Uterus (tissue), 4 donors: ENCODE data around the gene SFMBT2. TPM values are rescaled to one million over a fixed set of nuclear protein-coding genes. Genes with fewer than 3 reads are reported as not detected.

Experiments
- DNase-seq, 2 donors: peaks; one replicate each; pipeline ENCODE4 v3.0.0-alpha.2; 2019 to 2020
- H3K27ac ChIP-seq, 2 donors: fragments of 200-600 bp; sonication (generic); 1 replicate in 1 of 2; 2 replicates in 1 of 2; pipeline ENCODE4 v1.5.1; 2016 to 2018
- H3K27me3 ChIP-seq, 2 donors: fragments of 200-600 bp; sonication (generic); one replicate each; pipeline ENCODE4 v1.5.1; 2018 to 2019; ENCODE audit warnings: control low read depth in 1 of 2
- H3K36me3 ChIP-seq, 2 donors: fragments of 200-600 bp; sonication (generic); one replicate each; pipeline ENCODE4 v1.5.1; 2019; ENCODE audit warnings: control low read depth in 1 of 2
- H3K4me1 ChIP-seq, 2 donors: fragments of 200-600 bp; sonication (generic); one replicate each; pipeline ENCODE4 v1.5.1; 2018 to 2019; ENCODE audit warnings: control low read depth in 1 of 2
- H3K4me3 ChIP-seq, 2 donors: fragments of 200-600 bp; sonication (generic); 1 replicate in 1 of 2; 2 replicates in 1 of 2; pipeline ENCODE4 v1.5.1; 2018 to 2019; ENCODE audit warnings: mild to moderate bottlenecking in 1 of 2
- H3K9me3 ChIP-seq, 2 donors: fragments of 200-600 bp; sonication (generic); one replicate each; pipeline ENCODE4 v1.5.1; 2019; ENCODE audit warnings: control low read depth in 1 of 2
- CTCF ChIP-seq, 4 experiments: fragments of 200-600 bp in 2 of 4; fragments of 450-650 bp in 2 of 4; sonication (generic) in 2 of 4; IDR thresholded peaks; one replicate each; pipeline ENCODE4 v1.5.1; 2016 to 2019; ENCODE audit warnings: antibody characterized with exemption in 4 of 4, mild to moderate bottlenecking in 2 of 4, moderate library complexity in 1 of 4
- POLR2A ChIP-seq, 2 donors: fragments of 450-650 bp; IDR thresholded peaks; one replicate each; pipeline ENCODE4 v1.6.1; 2016; ENCODE audit warnings: antibody characterized with exemption in 2 of 2, mild to moderate bottlenecking in 1 of 2, moderate library complexity in 1 of 2
- intact Hi-C: fragments of 100-400 bp; cut with DNase I; formaldehyde crosslinking; loops from one replicate; pipeline ENCODE4 v1.15.1; 2023; ENCODE audit warnings: low total_unique reads
- total RNA-seq, 4 donors: library from RNA; depleted of rRNA in 3 of 4; stranded (reverse); fragments of >200 nt in 3 of 4; gene quantifications; one replicate each; pipeline versions ENCODE4 v1.1.0 to v1.2.4, GENCODE V29; 2014 to 2023
- donor health status: DM: yes; HTN: yes; CAD: no.

Gene SFMBT2
- total RNA-seq, 4 donors from 2014 or later: 7.7 to 23.4 (median 14.7) TPM

- H3K27me3 ChIP-seq: no peaks in the 10 kb centered on the region
- DNase-seq: no peak
- peaks cover 0 to 5% of the 10 kb centered on the region in 2 donors for H3K9me3 ChIP-seq
- intact Hi-C loops: no loop called here
- H3K27ac ChIP-seq: peak overlapping the region; percentile 62 to 63
- H3K4me3 ChIP-seq: no peak overlapping the region
- H3K4me1 ChIP-seq: peaks cover 11 to 21% of the 10 kb centered on the region in 2 donors
- H3K36me3 ChIP-seq: no peaks in the 10 kb centered on the region
- TF ChIP-seq CTCF (IDR thresholded peaks at IDR 0.05): no peak
- no peak for TF ChIP-seq POLR2A (IDR thresholded peaks at IDR 0.05)
Measured at GRCh38 chr10:7304110-7304509, 106.7 kb downstream of the SFMBT2 start.

GRCh38 chr10:7302930-7303557, 107.8 kb downstream of the SFMBT2 start:
- Histone ChIP-seq H3K27ac (peak overlapping the region; percentile 62 to 63), H3K9me3 (peaks cover 0 to 5% of the 10 kb centered on the region in 2 donors), H3K4me3 (no peak overlapping the region), H3K4me1 (peaks cover 11 to 21% of the 10 kb centered on the region in 2 donors), H3K27me3 (no peaks in the 10 kb centered on the region), H3K36me3 (no peaks in the 10 kb centered on the region)
- intact Hi-C loops: no loop called here
- TF ChIP-seq POLR2A (IDR thresholded peaks at IDR 0.05): no peak
- TF ChIP-seq CTCF (IDR thresholded peaks at IDR 0.05): no peak
- DNase-seq: no peak

GRCh38 chr10:7302392-7302906, 108.4 kb downstream of the SFMBT2 start:
- no peaks in the 10 kb centered on the region for H3K36me3 ChIP-seq
- peaks cover 0 to 2% of the 10 kb centered on the region in 2 donors for H3K9me3 ChIP-seq
- H3K4me1 ChIP-seq: peaks cover 11 to 21% of the 10 kb centered on the region in 2 donors
- DNase-seq: peak; percentile 54 to 62
- intact Hi-C loops: no loop called here
- H3K4me3 ChIP-seq: no peak overlapping the region
- no peaks in the 10 kb centered on the region for H3K27me3 ChIP-seq
- peak overlapping the region; percentile 62 to 63 for H3K27ac ChIP-seq
- TF ChIP-seq CTCF (IDR thresholded peaks at IDR 0.05) (no peak), POLR2A (IDR thresholded peaks at IDR 0.05) (no peak)

GRCh38 chr10:7301006-7301778, 109.6 kb downstream of the SFMBT2 start:
- Histone ChIP-seq H3K4me3 (no peak overlapping the region), H3K27me3 (no peaks in the 10 kb centered on the region), H3K36me3 (no peaks in the 10 kb centered on the region), H3K4me1 (peaks cover 11 to 21% of the 10 kb centered on the region in 2 donors), H3K27ac (peak overlapping the region; percentile 62 to 63), H3K9me3 (no peaks in the 10 kb centered on the region)
- DNase-seq: peak in 1 of 2 donors; percentile 30
- TF ChIP-seq CTCF (IDR thresholded peaks at IDR 0.05) (peak in 1 of 4 experiments; percentile 20), POLR2A (IDR thresholded peaks at IDR 0.05) (no peak)
- intact Hi-C loops: no loop called here
